Measurements from ENCODE around the gene SEMA4D.

GRCh38 chr9:89367281-89367680 is 130.6 kb downstream of the SEMA4D start:
- TF ChIP-seq POLR2A (IDR thresholded peaks at IDR 0.05; ENCODE audit: low read length) (no peak), GATA1 (IDR thresholded peaks at IDR 0.05; ENCODE audit: low read depth, low read length) (no peak)

Measured in erythroblast (primary cell).